HL-60 (cell line): ENCODE data around the gene LOXL3.

Experiments
- CTCF ChIP-seq: IDR thresholded peaks from one replicate; pipeline ENCODE4 v1.5.1; 2011; ENCODE audit warnings: low read length, control low read depth, inconsistent platforms; ENCODE audit not compliant: insufficient read depth
- GABPA ChIP-seq: IDR thresholded peaks from 2 replicates; pipeline ENCODE4 v1.6.1; 2012; ENCODE audit warnings: low read depth
- POLR2AphosphoS5 ChIP-seq: IDR thresholded peaks from 2 replicates; pipeline ENCODE4 v1.6.1; 2012; ENCODE audit warnings: low read depth
- TF ChIP-seq, protein P1 (sequence below): IDR thresholded peaks from 2 replicates; pipeline ENCODE4 v1.6.1; 2012; ENCODE audit warnings: low read depth; ENCODE audit not compliant: insufficient replicate concordance

DNA sequence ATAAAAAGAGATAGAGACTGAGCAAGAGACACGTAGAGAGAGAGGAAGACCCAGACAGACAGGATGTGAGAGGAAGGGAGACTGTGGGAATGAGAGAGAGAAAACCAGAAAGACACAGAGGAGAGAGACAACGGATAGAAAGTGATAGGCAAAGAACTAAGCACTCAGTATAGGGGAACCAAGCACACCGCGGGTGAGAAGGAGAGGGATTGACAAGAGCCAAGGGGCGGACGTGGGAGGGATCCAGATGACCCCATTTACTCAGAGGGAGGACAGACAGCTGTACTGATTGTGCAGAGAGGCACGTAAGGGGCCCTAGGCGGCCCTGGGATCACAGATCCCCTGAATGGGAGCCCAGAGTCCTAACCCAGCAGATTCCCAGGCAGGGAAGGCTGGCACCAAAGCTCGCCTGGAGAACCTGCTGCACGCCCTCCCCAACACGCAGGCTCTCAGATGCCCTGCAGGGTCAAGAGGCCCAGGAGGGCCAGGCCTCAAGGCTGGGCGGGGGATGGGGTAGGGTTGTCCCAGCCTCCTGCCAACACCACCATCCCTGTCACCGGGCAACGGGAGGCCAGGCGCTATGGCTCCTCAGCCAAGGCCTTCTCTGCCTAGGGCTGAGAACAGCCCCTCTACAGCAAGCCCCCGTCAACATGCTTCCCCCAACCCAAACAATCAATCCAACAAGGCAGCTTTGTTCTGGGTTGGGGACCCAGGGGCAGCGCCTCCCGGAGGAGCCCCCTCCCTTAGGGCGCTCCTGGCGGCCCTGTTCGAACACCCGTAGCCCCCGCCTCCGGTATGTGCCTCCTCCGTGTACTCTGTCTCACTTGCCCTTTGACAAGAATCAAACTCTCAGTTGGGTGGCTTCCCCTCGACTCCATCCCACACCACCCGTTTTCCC, 579 bp downstream of the LOXL3 start:
- TF ChIP-seq CTCF (no peak), POLR2AphosphoS5 (no peak), GABPA (no peak)
- TF ChIP-seq, protein P1, sequence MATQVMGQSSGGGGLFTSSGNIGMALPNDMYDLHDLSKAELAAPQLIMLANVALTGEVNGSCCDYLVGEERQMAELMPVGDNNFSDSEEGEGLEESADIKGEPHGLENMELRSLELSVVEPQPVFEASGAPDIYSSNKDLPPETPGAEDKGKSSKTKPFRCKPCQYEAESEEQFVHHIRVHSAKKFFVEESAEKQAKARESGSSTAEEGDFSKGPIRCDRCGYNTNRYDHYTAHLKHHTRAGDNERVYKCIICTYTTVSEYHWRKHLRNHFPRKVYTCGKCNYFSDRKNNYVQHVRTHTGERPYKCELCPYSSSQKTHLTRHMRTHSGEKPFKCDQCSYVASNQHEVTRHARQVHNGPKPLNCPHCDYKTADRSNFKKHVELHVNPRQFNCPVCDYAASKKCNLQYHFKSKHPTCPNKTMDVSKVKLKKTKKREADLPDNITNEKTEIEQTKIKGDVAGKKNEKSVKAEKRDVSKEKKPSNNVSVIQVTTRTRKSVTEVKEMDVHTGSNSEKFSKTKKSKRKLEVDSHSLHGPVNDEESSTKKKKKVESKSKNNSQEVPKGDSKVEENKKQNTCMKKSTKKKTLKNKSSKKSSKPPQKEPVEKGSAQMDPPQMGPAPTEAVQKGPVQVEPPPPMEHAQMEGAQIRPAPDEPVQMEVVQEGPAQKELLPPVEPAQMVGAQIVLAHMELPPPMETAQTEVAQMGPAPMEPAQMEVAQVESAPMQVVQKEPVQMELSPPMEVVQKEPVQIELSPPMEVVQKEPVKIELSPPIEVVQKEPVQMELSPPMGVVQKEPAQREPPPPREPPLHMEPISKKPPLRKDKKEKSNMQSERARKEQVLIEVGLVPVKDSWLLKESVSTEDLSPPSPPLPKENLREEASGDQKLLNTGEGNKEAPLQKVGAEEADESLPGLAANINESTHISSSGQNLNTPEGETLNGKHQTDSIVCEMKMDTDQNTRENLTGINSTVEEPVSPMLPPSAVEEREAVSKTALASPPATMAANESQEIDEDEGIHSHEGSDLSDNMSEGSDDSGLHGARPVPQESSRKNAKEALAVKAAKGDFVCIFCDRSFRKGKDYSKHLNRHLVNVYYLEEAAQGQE, result no peak
